ENCODE measurements around the gene SLC25A12.
"Not testable (repeated sequence)": the region's sequence is repeated elsewhere in the genome, so short reads cannot be mapped to it uniquely, and the experiment has no call there.

DNA sequence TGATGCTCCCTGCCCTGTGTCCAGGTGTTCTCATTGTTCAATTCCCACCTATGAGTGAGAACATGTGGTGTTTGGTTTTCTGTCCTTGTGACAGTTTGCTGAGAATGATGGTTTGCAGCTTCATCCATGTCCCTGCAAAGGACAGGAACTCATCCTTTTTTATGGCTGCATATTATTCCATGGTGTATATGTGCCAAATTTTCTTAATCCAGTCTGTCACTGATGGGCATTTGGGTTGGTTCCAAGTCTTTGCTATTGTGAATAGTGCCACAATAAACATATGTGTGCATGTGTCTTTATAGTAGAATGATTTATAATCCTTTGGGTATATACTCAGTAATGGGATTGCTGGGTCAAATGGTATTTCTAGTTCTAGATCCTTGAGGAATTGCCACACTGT lies 85.2 kb downstream of the SLC25A12 start:
- TF ChIP-seq, protein P1, sequence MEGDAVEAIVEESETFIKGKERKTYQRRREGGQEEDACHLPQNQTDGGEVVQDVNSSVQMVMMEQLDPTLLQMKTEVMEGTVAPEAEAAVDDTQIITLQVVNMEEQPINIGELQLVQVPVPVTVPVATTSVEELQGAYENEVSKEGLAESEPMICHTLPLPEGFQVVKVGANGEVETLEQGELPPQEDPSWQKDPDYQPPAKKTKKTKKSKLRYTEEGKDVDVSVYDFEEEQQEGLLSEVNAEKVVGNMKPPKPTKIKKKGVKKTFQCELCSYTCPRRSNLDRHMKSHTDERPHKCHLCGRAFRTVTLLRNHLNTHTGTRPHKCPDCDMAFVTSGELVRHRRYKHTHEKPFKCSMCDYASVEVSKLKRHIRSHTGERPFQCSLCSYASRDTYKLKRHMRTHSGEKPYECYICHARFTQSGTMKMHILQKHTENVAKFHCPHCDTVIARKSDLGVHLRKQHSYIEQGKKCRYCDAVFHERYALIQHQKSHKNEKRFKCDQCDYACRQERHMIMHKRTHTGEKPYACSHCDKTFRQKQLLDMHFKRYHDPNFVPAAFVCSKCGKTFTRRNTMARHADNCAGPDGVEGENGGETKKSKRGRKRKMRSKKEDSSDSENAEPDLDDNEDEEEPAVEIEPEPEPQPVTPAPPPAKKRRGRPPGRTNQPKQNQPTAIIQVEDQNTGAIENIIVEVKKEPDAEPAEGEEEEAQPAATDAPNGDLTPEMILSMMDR (IDR thresholded peaks at IDR 0.05) = not testable (repeated sequence)
- TF ChIP-seq POLR2A (IDR thresholded peaks at IDR 0.05) = not testable (repeated sequence)
